Lung (tissue), 12 donors: ENCODE measurements around the gene MRTFB. TPM values are rescaled to one million over a fixed set of nuclear protein-coding genes. Genes with fewer than 3 reads are reported as not detected.

ENCODE experiments used
- ATAC-seq: fragments of 200-7000 bp; cut with Tn5 transposase; one replicate; pipeline ENCODE4 v1.9.1; 2020; ENCODE audit warnings: moderate number of reproducible peaks; ENCODE audit not compliant: insufficient read depth, low FRiP score
- DNase-seq, 3 donors: peaks; one replicate each; pipeline ENCODE4 v3.0.0-alpha.2; 2013 to 2017
- H3K27ac ChIP-seq, 2 donors: one replicate each; pipeline ENCODE4 v1.5.1; 2013; ENCODE audit warnings: mild to moderate bottlenecking in 2 of 2, moderate library complexity in 2 of 2, control low read depth in 1 of 2, inconsistent platforms in 1 of 2, low read depth in 1 of 2, low read length in 1 of 2
- H3K27me3 ChIP-seq, 3 donors: one replicate each; pipeline ENCODE4 v1.5.1; 2013; ENCODE audit warnings: low read length in 2 of 3; ENCODE audit not compliant: control insufficient read depth in 3 of 3, insufficient read depth in 3 of 3
- H3K36me3 ChIP-seq, 4 donors: one replicate each; pipeline ENCODE4 v1.5.1; 2013; ENCODE audit warnings: low read length in 4 of 4, mild to moderate bottlenecking in 1 of 4, moderate library complexity in 1 of 4; ENCODE audit not compliant: control insufficient read depth in 4 of 4, insufficient read depth in 4 of 4
- H3K4me1 ChIP-seq, 5 donors: one replicate each; pipeline ENCODE4 v1.5.1; 2013; ENCODE audit warnings: low read length in 5 of 5, mild to moderate bottlenecking in 2 of 5, moderate library complexity in 1 of 5; ENCODE audit not compliant: control insufficient read depth in 5 of 5, insufficient read depth in 5 of 5
- H3K4me3 ChIP-seq: one replicate; pipeline ENCODE4 v1.5.1; 2013; ENCODE audit warnings: mild to moderate bottlenecking, control low read depth, moderate library complexity
- H3K9ac ChIP-seq, 2 donors: one replicate each; pipeline ENCODE4 v1.5.1; 2013; ENCODE audit warnings: low read length in 2 of 2, control low read depth in 1 of 2; ENCODE audit not compliant: insufficient read depth in 1 of 2
- H3K9me3 ChIP-seq, 4 donors: one replicate each; pipeline ENCODE4 v1.5.1; 2013; ENCODE audit warnings: low read length in 3 of 4, mild to moderate bottlenecking in 1 of 4, moderate library complexity in 1 of 4; ENCODE audit not compliant: control insufficient read depth in 4 of 4, insufficient read depth in 3 of 4
- WGBS, 2 donors: extraction: QIAGEN DNeasy Blood & Tissue Kit; methylation state at CpG; one replicate each; pipeline ENCODE4 v1.1.7; 2013; 5-methylcytosine and 5-hydroxymethylcytosine counted together
- polyA plus RNA-seq, 2 donors: library from polyadenylated mRNA; stranded (reverse); fragments of 200-250 nt; gene quantifications; one replicate each; pipeline ENCODE4 v1.2.1, GENCODE V29; 2013
- total RNA-seq, 2 donors: library from RNA; depleted of rRNA in 1 of 2; stranded (reverse); fragments of >200 nt in 1 of 2; gene quantifications; one replicate each; pipeline ENCODE4 v1.2.1, GENCODE V29; 2014 to 2021
- TF ChIP-seq, protein P1 (sequence below): IDR thresholded peaks from 2 replicates; pipeline ENCODE4 v1.5.1; 2012; ENCODE audit warnings: mild to moderate bottlenecking; ENCODE audit errors: control extremely low read depth, extremely low read depth
- donor health status: control.
- donor health status: control.
- donor health status: Bipolar disorder and iron deficiency.
- donor health status: healthy.
- donor health status: DM: yes; HTN: yes; CAD: no.

The MRTFB gene
- total and polyA plus RNA-seq, 4 donors, result 8.8 to 50.9 (median 27.8) TPM

DNA sequence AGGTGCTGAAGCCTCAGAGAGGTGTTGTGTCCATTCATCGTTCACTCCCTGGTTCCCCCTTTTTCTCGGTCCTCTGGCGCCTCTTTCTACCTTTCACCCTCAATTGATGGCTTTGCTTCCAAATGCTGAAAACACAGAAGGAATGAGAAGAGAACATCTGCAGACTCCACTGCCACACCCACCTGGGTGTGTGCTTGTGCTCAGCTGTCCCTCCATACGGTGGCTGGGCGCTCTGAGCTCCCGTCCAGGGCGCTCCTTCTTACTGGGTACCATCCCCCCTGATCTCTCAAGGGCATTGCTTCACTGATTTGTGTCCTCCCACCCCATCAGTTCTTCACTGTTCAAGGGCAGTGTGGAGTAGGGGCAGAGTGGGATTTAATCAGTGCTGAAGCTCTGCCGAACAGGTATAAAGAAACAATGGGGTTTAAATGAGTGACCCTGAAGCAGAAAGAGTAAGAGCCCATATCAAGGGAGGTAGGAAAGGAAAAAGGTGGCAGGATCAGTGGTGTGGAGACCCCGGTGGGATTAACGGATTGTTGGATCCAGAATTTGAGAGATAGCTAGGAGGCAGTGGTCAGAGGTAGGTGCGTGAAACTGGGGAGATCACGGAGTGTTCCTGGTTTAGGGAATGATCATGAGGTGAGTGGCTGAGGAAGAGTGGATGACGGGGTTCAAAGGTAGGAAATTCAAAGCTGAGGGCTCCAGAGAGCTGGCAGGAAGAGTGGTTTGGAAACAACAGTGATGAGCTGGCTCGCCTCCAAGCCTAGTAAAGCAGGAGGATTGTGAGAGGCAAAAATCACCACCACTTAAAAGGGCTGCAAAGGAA, 40.8 kb downstream of the MRTFB start:
- H3K36me3 ChIP-seq, result no peaks in the 10 kb centered on the region
- no peak overlapping the region for H3K9ac ChIP-seq
- no peak overlapping the region for H3K4me3 ChIP-seq
- H3K4me1 ChIP-seq, result peaks cover 4 to 34% (median 9%) of the 10 kb centered on the region in 5 donors
- TF ChIP-seq, protein P1, sequence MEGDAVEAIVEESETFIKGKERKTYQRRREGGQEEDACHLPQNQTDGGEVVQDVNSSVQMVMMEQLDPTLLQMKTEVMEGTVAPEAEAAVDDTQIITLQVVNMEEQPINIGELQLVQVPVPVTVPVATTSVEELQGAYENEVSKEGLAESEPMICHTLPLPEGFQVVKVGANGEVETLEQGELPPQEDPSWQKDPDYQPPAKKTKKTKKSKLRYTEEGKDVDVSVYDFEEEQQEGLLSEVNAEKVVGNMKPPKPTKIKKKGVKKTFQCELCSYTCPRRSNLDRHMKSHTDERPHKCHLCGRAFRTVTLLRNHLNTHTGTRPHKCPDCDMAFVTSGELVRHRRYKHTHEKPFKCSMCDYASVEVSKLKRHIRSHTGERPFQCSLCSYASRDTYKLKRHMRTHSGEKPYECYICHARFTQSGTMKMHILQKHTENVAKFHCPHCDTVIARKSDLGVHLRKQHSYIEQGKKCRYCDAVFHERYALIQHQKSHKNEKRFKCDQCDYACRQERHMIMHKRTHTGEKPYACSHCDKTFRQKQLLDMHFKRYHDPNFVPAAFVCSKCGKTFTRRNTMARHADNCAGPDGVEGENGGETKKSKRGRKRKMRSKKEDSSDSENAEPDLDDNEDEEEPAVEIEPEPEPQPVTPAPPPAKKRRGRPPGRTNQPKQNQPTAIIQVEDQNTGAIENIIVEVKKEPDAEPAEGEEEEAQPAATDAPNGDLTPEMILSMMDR, result no peak
- H3K27ac ChIP-seq, result no peak overlapping the region
- no peak for ATAC-seq
- H3K27me3 ChIP-seq, result no peaks in the 10 kb centered on the region
- peak; percentile 26 to 64 (median 46) for DNase-seq
- 81 to 82% methylated on average over 14 of the region's 14 CpGs for WGBS, 2 donors
- H3K9me3 ChIP-seq, result no peaks in the 10 kb centered on the region

DNA sequence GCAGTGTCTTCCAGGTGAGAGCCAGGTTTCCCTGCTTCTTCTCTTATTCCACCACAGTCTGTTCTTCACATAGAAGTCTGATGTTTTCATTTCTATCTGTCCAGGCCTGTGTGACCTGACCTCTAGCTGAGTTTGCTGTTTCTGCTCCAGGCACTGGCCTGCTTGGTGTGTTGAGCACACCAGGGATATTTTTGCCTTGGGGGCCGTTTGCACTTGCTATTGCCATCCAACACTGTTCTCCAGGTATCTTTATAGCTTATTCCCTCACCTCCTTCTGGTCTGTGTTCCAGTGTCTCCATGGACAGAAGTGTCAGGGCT, 41.4 kb downstream of the MRTFB start:
- TF ChIP-seq, protein P1, result no peak
- 24 to 61% methylated on average over 1 of the region's 1 CpG for WGBS, 2 donors
- H3K27ac ChIP-seq, result no peak overlapping the region

DNA sequence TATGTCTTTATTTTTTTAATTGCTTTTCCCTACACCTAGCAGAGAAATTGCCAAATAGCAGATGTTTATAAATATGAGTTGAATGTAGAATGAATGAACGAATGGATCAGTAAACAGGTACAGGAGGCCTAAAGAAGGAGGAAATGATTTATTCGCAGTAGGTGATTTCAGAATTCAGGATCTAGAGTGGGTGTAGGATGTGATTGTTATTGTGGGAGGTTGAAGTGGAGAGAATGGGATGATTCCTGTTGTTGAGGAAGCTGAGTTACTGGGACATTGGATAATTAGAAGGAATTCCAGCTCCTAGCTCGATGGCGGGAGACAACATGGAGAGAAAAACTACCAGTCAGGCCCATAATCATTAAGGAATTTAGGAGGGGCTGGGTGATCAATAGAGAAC, 42.2 kb downstream of the MRTFB start:
- H3K4me1 ChIP-seq, result peaks cover 4 to 26% (median 9%) of the 10 kb centered on the region in 5 donors
- TF ChIP-seq, protein P1, result no peak
- no peak for ATAC-seq

More for the DNA sequence above, 41.4 kb downstream of the MRTFB start:
- no peak overlapping the region for H3K4me3 ChIP-seq
- ATAC-seq, result no peak
- no peaks in the 10 kb centered on the region for H3K27me3 ChIP-seq
- H3K9ac ChIP-seq, result no peak overlapping the region
- H3K4me1 ChIP-seq, result peaks cover 4 to 29% (median 9%) of the 10 kb centered on the region in 5 donors
- H3K36me3 ChIP-seq, result no peaks in the 10 kb centered on the region
- DNase-seq, result no peak
- no peaks in the 10 kb centered on the region for H3K9me3 ChIP-seq

More for the DNA sequence above, 42.2 kb downstream of the MRTFB start:
- Histone ChIP-seq H3K9me3 (no peaks in the 10 kb centered on the region), H3K36me3 (no peaks in the 10 kb centered on the region), H3K9ac (no peak overlapping the region), H3K27ac (no peak overlapping the region), H3K4me3 (no peak overlapping the region), H3K27me3 (no peaks in the 10 kb centered on the region)
- WGBS, 2 donors, result 73 to 87% methylated on average over 4 of the region's 4 CpGs
- DNase-seq, result no peak
